Activated T-helper 9 cell treated with anti-CD3 and anti-CD28 coated beads, Interleukin-2, amount 50 U/mL, for 16 hours (primary cell): ENCODE results near the gene PTPRU.

Experiments used
- DNase-seq: peaks from one replicate; pipeline ENCODE4 v3.0.0-alpha.2; 2020; ENCODE audit warnings: low read depth

The PTPRU gene

DNA sequence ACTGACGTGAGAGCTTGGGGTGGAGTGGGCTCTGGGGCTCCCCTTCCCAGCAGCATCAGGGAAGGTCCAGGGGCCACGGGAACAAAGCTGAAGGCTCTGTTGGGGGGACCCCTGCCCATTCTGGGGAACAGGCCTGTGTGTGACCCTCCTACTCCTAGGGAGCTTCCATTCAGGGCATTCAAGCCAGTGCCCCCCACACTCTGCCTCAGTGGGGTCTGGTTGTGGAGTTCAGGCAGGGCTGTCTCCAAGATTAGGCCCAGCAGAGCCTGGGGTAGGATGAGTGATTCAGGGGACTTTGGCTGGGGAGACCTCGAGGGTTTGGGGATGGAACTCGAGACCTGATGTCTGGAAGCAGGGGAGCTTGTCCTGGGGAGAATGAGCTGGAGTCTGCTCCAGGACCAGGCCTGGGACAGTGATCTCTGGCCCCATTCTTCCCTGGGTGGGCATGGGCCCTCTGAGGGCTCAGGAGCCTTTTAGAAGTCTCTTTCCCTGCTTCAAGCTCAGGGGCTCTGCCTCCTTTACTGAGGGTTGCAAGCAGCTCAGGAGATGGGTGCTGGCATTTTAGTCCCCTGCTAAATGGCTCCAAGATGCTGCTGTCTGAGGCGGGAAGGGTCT, 81.7 kb downstream of the PTPRU start:
- no peak for DNase-seq

DNA sequence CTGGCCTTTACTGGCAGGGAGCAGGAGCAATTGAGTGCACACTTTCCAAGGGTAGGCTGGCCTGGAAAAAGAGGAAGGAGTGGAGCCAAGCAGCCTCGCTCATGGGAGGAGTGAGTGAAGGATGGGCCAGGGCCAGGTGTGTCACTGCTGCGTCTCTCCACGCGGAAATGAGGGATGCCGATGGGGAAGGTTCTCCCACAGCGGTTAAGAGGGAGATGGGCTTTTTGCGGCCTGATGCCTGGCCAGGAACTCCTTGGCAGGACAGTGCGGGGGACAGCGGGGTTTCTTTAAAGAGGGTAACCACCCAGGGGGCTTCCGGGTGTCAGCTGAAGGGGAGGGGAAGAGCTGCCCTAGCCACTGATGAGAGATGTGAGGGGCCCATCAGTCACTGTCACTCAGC, 82.4 kb downstream of the PTPRU start:
- DNase-seq: no peak

DNA sequence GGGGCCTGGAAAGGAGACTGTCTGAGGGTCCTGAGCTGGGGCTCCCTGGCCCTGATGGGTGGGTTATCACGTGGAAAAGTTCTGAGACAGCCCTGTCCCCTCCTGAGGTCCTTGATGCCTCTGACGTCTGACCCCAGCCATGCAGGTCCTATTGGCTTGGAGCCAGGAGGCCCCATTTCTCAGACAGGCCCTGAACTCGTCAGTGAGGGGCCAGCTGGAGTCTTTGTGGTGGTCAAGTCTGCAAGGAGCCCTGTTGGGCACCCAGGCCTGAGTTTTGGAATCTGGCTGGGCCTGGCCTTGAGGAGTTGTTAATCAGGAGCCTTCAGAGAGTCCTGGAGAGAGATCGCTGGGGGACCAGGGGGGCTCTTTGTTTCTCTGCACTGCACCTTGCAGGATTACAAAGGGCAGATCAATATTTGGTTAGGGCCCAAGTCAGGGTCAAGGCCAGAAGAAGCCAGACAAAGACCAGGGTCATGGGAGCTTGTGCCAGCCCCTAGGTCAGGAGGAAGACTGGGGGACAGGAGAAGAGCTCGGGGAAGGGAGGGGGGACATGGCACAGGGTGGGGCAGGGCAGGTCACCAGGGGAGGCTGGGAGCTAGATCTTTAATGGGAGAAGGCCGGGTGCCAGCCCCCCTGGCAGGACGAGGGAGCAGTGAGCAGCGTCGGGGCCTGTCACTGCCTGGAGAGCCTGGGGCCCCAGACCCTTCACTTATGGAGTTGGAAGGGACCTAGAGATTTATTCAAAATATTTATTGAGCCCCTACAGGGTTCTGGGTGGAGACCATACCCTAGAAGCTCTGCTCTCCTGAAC, 83.2 kb downstream of the PTPRU start:
- DNase-seq: no peak

DNA sequence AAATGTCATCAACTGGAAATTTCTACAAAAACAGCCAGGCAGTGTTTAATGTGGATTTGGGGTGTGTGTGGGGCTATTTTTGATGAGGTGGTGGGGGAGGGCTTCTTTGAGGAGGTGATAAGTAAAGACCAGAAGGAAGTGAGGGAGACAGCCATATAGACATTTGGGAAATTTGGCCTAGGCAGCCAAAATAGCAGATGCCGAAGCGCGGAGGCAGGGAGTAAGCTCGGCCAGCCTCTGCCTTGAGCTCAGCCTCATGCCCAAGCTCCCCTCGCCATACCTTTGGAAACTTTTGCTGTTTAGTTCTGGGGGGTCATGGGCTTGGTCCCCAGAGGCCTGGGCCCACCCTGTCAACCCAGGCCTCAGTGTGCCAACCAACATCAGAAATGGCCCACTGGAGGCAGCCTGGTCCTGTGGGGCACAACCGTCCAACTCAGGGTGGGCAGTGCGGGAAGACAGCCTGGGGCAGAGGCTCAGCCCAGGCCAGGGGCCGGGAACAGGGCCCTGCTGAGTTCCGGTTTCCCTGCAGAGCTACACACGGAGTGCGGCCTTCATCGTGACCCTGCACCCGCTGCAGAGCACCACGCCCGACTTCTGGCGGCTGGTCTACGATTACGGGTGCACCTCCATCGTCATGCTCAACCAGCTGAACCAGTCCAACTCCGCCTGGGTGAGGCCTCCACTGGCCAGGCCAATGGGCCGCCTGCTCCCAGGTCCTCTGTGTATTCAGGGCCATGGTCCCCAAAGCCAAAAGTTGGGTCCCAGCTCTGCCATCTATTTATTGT, 84.0 kb downstream of the PTPRU start:
- no peak for DNase-seq

DNA sequence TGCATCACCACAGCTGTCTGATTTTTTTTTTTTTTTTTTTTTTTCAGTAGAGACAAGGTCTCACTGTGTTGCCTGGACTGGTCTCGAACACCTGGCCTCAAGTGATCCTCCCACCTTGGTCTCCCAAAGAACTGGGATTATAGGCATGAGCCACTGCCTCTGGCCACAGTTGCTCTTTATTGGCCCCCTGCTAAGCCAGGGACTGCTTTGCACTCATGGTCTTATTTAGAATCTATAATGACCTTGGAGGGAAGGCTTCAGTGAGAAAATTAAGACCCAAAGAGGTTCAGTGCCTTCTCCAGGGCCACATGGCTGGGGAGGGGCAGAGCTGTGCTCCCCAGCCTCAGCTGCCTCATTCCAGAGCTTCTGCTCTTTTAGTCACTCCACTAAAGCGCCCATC, 84.9 kb downstream of the PTPRU start:
- DNase-seq: no peak

DNA sequence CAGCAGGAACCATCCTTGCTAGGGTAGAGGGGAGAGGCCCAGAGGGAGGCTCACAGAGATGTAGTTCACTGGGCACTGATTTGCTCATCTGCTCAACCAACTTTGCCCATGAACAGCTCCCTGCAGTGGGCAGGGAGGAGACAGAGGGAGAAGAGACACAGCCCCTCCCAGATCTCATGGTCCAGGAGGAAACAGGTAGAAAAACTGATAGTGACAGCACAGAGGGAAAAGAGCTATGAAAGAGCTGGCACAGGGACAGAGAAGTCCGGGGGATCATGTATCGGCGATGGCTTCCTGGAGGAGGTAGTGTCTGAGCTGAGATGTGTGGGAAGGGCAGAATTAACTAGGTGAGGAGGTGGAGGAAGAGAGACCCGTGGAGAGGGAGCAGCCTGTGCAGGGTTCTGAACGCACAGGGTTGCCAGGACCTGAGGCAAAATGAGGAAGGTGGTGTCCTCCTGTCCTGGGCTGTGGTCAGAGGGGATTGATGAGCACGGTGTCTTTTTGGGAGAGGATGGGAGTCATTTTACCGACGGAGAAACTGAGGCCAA, 85.9 kb downstream of the PTPRU start:
- no peak for DNase-seq

DNA sequence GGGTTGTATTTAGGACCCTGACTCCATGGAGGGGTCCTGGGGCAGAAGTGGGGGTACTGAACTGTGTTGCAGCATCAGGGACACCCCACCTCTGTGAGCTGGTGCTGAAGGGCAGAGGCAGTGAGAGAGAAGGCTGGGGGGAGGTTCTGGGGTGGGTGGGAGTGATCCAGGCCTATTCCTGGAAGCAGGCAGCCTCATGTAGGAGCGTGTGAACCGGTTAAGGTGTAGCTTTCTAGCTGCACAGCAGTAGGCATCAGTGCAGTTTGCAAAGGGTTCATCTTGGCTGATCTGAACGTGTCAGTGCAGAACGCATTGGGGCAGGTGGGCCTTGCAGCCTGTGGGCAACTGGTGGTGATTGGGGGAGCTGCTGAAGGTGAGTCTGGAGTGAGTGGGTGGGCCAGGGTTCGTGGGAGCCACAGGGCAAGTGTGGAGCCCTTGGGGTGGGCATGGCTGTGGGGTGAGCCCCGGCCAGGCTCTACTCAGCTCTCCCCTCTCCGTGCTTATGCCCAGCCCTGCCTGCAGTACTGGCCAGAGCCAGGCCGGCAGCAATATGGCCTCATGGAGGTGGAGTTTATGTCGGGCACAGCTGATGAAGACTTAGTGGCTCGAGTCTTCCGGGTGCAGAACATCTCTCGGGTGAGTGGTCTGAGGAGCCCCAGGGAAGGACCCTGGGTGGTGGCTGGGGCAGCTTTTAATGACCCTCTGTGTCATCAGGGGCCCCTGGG, 86.7 kb downstream of the PTPRU start:
- DNase-seq: no peak

DNA sequence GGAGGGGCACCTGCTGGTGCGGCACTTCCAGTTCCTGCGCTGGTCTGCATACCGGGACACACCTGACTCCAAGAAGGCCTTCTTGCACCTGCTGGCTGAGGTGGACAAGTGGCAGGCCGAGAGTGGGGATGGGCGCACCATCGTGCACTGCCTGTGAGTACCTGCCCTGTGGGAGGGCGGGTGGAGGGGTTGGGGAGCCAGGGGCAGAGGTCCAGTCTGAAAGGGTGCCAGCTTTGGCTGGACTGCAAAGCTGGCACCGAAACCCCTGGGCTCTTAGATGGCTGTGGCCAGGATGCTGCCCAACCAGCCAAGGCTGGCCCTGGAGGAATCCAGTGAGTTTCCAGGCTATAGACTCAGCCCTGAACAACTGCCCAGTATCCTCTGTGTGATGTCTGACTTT, 87.3 kb downstream of the PTPRU start:
- DNase-seq: no peak

DNA sequence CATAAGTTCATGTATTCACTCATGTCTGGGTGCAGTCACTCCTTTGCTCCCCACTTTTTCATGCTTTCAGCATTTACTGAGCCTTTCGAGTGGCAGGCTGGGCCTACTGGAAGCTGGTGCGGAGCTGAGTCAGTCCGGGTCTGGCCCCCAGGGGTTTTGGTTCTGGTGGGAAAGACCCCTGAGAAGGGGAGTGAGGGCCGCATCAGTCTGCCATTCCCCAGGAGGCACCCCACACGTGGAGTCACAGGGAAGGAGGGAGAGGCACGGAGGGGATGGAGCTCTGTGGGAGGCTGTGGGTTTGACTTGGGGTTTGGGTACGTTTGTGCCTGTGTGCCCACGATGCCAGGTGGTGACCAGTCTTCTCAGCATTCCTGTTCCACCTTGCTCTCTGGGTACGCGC, 87.9 kb downstream of the PTPRU start:
- DNase-seq: no peak

DNA sequence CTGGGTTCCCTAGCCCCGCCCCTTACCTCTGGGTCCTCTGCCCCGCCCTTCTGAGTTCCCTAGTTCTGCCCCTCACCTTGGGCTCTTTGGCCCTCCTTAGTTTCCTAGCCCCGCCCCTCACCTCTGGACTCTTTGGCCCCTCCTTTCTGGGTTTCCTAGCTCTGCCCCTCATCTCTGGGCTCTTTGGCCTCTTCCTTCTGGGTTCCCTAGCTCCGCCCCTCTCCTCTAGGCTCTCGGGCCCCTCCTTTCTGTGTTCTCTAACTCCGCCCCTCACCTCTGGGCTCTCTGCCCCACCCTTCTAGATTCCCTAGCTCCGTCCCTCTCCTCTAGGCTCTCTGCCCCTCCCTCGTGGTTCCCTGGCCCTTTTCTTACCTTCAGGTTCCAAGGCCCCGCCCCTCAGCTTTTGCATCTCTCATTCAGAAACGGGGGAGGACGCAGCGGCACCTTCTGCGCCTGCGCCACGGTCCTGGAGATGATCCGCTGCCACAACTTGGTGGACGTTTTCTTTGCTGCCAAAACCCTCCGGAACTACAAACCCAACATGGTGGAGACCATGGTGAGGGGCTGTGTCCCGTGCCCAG, 88.5 kb downstream of the PTPRU start:
- no peak for DNase-seq

DNA sequence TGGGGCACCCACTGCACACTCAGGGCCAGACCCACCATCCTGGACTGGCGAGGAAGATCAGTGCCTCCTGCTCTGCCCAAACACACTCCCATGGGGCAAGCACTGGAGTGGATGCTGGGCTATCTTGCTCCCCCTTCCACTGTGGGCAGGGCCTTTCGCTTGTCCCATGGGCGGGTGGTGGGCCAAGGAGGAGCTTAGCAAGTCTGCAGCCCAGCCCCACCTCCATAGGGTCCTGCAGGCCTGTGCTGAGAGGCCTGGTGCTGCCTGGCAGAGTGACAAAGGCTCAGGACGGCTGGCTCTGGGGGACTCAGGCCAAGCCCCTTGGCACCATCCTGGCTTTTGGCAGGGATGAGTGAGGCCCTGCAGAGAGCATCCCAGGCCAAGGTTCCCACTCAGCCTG, 89.4 kb downstream of the PTPRU start:
- no peak for DNase-seq

DNA sequence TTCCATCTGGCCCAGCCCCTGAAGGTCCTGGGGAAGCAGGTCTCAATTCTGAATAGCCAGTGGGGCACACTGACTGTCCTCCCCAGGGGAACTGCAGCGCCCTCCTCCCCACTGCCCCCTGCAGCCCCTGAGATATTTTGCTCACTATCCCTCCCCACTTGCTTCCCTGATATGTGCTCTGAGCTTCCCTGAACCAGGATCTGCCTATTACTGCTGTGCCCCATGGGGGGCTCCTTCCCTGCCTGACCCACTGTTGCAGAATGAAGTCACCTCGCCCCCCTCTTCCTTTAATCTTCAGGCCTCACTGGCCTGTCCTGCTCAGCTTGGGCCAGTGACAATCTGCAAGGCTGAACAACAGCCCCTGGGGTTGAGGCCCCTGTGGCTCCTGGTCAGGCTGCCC, 89.8 kb downstream of the PTPRU start:
- DNase-seq: no peak

DNA sequence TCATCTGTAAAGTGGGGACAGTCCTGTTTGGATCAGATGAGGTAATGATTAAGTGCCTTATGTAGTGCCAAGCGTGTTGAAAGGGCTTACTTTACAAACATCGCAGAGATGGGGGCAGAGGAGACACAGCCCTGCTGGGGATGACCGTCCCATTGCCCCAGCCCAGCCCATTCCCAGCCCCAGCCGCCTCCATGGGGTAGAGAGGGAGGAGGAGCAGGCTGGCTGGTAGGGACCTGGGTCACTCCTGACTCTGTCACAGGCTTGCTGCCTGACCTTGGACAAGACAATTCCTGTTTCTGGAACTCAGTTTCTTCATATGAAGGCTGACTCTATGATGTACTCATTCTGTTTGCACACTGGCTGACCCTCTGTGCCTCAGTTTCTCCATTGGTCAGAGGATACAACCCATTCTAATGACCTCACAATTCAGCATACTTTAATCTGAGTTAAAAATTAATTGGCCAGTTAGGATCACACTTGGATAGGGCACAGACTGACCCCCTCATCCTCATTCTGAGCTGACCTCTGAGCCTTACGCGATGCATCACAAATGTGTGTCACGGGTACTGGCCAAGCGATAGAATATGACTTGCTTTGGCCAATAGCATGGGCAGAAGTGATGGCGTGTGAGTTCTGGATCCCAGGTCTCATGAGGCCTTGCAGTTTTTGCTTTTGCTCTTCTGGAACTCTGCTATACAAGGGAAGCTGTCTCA, 91.1 kb downstream of the PTPRU start:
- DNase-seq: no peak

DNA sequence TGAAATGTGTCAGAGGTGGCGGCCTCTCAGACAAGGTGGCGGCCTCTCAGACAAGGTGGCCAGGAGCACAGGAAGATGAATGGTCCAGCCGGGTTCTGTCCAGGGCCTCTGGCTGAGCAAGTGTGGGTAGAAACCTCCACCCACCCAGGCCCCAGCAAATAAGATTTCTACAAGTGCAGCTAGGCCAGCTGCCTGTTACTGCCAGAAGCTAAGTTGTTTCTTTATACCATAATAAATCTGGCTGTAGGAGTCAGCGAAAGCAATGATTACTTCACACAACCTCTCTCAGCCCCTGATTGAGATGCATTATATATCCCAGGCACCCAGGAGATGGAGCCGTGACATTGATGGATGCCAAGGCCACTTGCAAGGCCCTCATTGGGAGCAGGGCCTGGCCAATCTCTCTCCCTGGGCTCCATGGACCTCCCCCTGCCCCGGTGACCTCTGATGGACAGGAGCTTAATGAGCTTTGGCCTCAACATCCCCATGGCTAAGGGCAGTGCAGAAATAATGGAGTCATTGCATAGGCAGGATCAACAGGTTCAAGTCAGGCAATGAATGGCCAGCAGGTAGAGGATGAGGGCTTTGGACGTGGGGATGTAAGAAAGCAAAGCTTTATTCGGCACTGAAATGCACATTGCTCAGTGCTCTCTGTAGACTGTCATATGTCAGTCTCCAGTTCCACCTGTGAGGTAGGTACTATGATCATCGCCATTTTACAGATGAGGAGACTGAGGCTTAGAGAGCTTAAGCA, 92.9 kb downstream of the PTPRU start:
- no peak for DNase-seq

DNA sequence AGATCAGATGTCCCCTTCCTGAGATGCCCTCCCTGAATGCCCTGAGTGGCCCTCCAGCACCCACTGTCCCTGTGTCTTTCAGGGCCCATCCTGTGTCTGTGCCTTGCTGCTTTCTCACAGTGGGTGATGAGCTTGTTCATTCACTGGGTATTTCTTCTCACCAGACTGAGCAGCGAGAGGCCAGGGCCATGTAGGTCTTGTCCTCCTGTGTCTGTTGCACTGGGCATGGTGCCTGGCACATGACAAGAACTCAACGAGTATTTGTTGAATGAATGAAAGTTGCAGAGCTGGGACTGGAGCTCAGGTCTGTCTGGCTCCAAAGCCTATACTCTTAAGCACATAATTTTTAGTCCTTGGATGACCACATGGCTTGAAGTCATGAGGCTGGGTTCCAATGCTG, 93.8 kb downstream of the PTPRU start:
- DNase-seq: no peak

DNA sequence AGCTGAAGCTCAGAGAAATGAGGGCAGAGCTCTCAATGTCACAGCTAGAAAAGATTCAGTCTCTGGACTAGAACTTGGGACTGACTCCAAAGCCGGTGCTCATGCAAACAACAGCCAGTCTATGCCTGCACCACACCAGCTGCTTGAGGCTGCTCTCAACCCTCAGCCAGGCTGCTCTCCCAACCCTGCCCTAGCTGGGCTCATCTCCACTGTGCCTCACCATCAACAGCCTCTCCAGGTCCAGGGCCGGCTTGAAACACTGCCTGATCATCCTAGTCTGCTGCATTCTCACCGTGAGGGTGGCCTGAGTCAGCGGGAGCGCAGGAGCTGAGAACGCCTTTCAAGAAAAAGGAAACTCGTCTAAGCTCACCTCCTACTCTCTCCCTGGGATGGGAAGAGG, 94.5 kb downstream of the PTPRU start:
- DNase-seq: no peak

DNA sequence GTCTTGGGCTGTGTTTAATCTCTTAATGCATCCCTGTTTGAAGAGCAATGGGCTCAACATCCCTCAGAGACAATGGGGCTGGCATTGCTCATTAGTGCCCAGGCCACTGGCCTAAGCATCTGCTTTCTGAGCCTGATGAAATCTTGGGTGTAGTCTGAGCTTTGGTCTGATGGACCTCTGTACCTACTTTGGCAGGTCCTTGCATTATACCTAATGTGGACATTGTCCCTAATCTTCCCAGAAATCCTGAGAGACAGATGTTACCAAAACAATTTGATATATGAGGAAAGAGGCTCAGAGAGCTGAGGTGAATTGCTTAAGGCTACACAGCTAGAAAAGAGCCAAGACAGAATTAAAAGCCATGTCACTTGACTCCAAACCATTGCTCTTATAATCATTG, 95.0 kb downstream of the PTPRU start:
- DNase-seq: no peak

DNA sequence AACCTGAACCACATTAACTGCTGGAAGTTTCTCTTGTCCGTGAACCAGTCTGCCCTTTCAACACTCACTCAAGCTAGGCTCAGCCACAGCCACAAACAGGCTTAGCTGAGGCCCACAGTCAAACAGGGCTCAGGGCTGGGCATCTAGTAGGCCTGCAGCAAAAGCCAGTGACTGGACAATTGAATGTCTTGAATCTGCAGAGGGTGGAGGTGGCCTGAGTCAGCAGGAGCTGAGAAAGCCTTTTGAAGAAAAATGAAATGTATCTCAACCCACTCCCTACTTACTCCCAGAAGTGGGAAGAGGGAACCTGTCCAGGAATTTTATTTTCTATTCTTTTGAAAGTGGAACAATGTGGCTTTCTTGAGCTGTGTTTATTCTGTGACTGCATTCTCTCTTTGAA, 95.4 kb downstream of the PTPRU start:
- no peak for DNase-seq

DNA sequence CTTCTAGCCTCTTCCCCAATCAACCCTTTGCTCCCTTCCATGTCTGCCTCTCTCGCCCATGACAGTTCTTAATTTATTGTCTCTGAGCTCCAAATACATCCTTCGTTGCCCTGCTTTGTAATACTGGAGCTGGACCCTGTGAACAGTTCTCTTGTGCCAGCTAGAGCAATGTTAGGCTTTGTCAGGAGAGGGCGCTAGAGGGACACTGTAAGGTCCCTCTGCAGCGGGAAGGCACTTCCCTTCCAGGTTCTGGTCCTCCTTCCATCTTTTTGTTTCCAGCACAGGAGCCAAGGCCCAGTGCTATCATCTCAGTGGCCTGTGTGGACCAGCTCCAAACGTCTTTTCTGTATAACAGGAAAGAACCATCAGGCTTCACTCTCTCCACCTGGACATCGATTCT, 95.9 kb downstream of the PTPRU start:
- DNase-seq: no peak

DNA sequence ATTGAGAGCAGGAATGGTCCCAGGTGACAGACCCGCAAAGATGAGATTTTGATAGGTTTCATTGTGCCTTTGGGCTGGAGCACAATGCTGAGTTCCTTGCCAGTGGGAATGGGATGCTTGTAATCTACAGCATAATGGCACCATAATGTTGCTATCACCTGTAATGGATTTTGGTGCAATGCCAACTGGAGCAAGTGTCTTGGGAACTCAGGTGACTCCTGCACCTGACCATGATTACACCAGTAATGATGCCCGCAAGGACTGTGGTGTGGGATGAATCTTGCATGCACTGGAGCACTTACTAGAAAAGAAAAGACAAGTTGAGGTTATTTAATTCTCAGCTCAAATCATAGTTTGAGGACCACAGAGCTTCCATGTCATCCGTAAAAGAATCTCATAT, 96.7 kb downstream of the PTPRU start:
- no peak for DNase-seq

DNA sequence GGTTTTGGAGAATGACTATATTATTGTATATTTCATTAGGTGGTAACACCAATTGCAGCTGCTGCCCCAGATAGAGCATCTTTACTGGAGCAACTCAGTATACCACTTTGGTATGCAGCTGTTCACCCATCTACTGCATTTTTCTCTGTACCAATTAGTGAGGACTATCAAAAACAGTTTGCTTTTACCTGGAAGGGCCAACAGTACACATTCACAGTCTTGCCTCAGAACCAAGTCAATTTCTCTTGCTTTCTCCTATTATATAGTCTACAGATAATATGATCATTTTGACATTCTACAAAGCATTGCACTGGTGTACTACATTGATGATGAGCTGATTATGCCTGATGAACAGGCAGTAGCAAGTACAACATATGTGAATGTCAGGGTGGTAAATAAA, 99.3 kb downstream of the PTPRU start:
- no peak for DNase-seq
